Spleen (tissue), 11 donors: Measurements from ENCODE around the gene OR5T1. TPM values are rescaled to one million over a fixed set of nuclear protein-coding genes. Genes with fewer than 3 reads are reported as not detected.

Experiments
- DNase-seq: peaks from one replicate; pipeline ENCODE4 v3.0.0-alpha.2; 2020
- H3K27ac ChIP-seq, 8 donors: fragments of 200-600 bp; sonication (generic) in 7 of 8; 1 replicate in 4 of 8; 2 replicates in 4 of 8; pipeline versions ENCODE4 v1.5.0 to v1.8.0; 2016 to 2021; ENCODE audit warnings: inconsistent platforms in 4 of 8, mild to moderate bottlenecking in 4 of 8, moderate library complexity in 1 of 8
- H3K27me3 ChIP-seq, 7 donors: fragments of 200-600 bp; sonication (generic) in 6 of 7; replicated peaks in 1 of 7; 1 replicate in 4 of 7; 2 replicates in 3 of 7; pipeline versions ENCODE4 v1.5.0 to v1.8.0; 2016 to 2021; ENCODE audit warnings: inconsistent platforms in 3 of 7, mild to moderate bottlenecking in 1 of 7
- H3K36me3 ChIP-seq, 6 donors: fragments of 200-600 bp; sonication (generic) in 5 of 6; 1 replicate in 4 of 6; 2 replicates in 2 of 6; pipeline versions ENCODE4 v1.5.0 to v1.8.0; 2016 to 2021; ENCODE audit warnings: inconsistent platforms in 2 of 6
- H3K4me1 ChIP-seq, 6 donors: fragments of 200-600 bp; sonication (generic) in 5 of 6; 1 replicate in 3 of 6; 2 replicates in 3 of 6; pipeline versions ENCODE4 v1.5.0 to v1.8.0; 2016 to 2021; ENCODE audit warnings: inconsistent platforms in 3 of 6
- H3K4me3 ChIP-seq, 8 donors: fragments of 200-600 bp; sonication (generic) in 7 of 8; 1 replicate in 4 of 8; 2 replicates in 4 of 8; pipeline versions ENCODE4 v1.5.0 to v1.8.0; 2016 to 2021; ENCODE audit warnings: inconsistent platforms in 4 of 8, mild to moderate bottlenecking in 4 of 8, moderate library complexity in 2 of 8
- H3K9me3 ChIP-seq, 8 donors: fragments of 200-600 bp; sonication (generic) in 7 of 8; 1 replicate in 4 of 8; 2 replicates in 4 of 8; pipeline versions ENCODE4 v1.5.0 to v1.8.0; 2016 to 2021; ENCODE audit warnings: inconsistent platforms in 4 of 8
- CTCF ChIP-seq, 11 experiments: fragments of 200-600 bp in 7 of 11; fragments of 450-650 bp in 4 of 11; sonication (generic) in 4 of 11; IDR thresholded peaks in 8 of 11; conservative IDR thresholded peaks in 3 of 11; 1 replicate in 7 of 11; 2 replicates in 4 of 11; pipeline versions ENCODE4 v1.4.0 to v1.8.0; 2016 to 2021; ENCODE audit warnings: antibody characterized with exemption in 11 of 11, inconsistent platforms in 4 of 11, mild to moderate bottlenecking in 1 of 11
- POLR2A ChIP-seq, 3 donors: fragments of 450-650 bp; IDR thresholded peaks; one replicate each; pipeline ENCODE4 v1.5.1; 2017; ENCODE audit warnings: antibody characterized with exemption in 3 of 3, mild to moderate bottlenecking in 1 of 3
- POLR2AphosphoS5 ChIP-seq, 3 donors: sonication (generic); formaldehyde crosslinking; IDR thresholded peaks; one replicate each; pipeline ENCODE4 v1.5.1; 2017; ENCODE audit warnings: antibody characterized with exemption in 3 of 3
- WGBS, 5 donors: extraction: QIAGEN DNeasy Blood & Tissue Kit in 3 of 5; methylation state at CpG; one replicate each; pipeline versions ENCODE4 v1.1.5 to v1.1.7; 2013 to 2018; 5-methylcytosine and 5-hydroxymethylcytosine counted together
- intact Hi-C: fragments of 100-400 bp; cut with DNase I; formaldehyde crosslinking; loops from one replicate; pipeline ENCODE4 v1.15.0; 2023; ENCODE audit warnings: low total_unique reads
- polyA plus RNA-seq, 3 donors: library from polyadenylated mRNA; stranded (reverse); fragments of 200-250 nt; gene quantifications; one replicate each; pipeline ENCODE4 v1.2.1, GENCODE V29; 2013
- total RNA-seq, 7 donors: library from RNA; depleted of rRNA in 3 of 7; stranded (reverse); fragments of >200 nt in 3 of 7; fragmentation: NEBNext Ultra II Directional in 4 of 7; extraction: Animal tissue kit (Norgen Biotek cat#: 25700) in 4 of 7; gene quantifications; one replicate each; pipeline versions ENCODE4 v1.1.0 to v1.2.1, GENCODE V29; 2016 to 2021
- donor health status: healthy with polysubstance abuse.
- donor health status: DM: no; HTN: no; CAD: no; lungs with moderate emphysema.
- donor health status: DM: no; HTN: no; CAD: no.
- donor health status: Bipolar disorder and iron deficiency.
- donor health status: healthy.
- donor health status: DM: no; HTN: no; CAD: no.
- donor health status: DM: yes; HTN: yes; CAD: no.

OR5T1 gene
- total and polyA plus RNA-seq, 10 donors: not detected

- 50 to 75% (median 68%) methylated on average over 2 of the region's 2 CpGs for WGBS, 5 donors
- no peaks in the 10 kb centered on the region for H3K27me3 ChIP-seq
- no peaks in the 10 kb centered on the region for H3K36me3 ChIP-seq
- TF ChIP-seq CTCF (IDR thresholded peaks at IDR 0.05 in 8 of 11, conservative IDR thresholded peaks at IDR 0.05 in 3 of 11) (no peak), POLR2A (IDR thresholded peaks at IDR 0.05) (no peak), POLR2AphosphoS5 (IDR thresholded peaks at IDR 0.05) (no peak)
- no peak within 1 kb of the TSS for H3K4me3 ChIP-seq
- H3K4me1 ChIP-seq: no peaks in the 10 kb centered on the region
- H3K27ac ChIP-seq: no peak within 1 kb of the TSS
- DNase-seq: no peak
- intact Hi-C loops: no loop called here
- peaks cover 0 to 19% (median 5%) of the 10 kb centered on the region in 8 donors for H3K9me3 ChIP-seq
Observed at GRCh38 chr11:56292154-56292553, 18.2 kb downstream of the OR5T1 start, which contains the start of gene OR8H1. Gene OR8H1, minus strand, starts transcription at chr11:56292254. Its CDS starts 1,192 bp downstream, at chr11:56291062.

- Histone ChIP-seq H3K4me3 (no peak overlapping the region), H3K27me3 (no peaks in the 10 kb centered on the region), H3K27ac (no peak overlapping the region), H3K36me3 (no peaks in the 10 kb centered on the region), H3K9me3 (peaks cover 0 to 19% (median 0%) of the 10 kb centered on the region in 8 donors), H3K4me1 (no peaks in the 10 kb centered on the region)
- WGBS, 5 donors: 83 to 90% (median 85%) methylated on average over 4 of the region's 4 CpGs
- intact Hi-C loops: no loop called here
- DNase-seq: no peak
- no peak for TF ChIP-seq CTCF (IDR thresholded peaks at IDR 0.05 in 8 of 11, conservative IDR thresholded peaks at IDR 0.05 in 3 of 11)
- TF ChIP-seq POLR2A (IDR thresholded peaks at IDR 0.05): no peak
- TF ChIP-seq POLR2AphosphoS5 (IDR thresholded peaks at IDR 0.05): no peak
Observed at GRCh38 chr11:56296898-56297297, 22.9 kb downstream of the OR5T1 start.

- Histone ChIP-seq H3K4me1 (no peaks in the 10 kb centered on the region), H3K36me3 (no peaks in the 10 kb centered on the region), H3K27ac (no peak overlapping the region), H3K27me3 (no peaks in the 10 kb centered on the region), H3K9me3 (peaks cover 0 to 54% (median 30%) of the 10 kb centered on the region in 8 donors), H3K4me3 (no peak overlapping the region)
- no peak for DNase-seq
- TF ChIP-seq POLR2AphosphoS5 (IDR thresholded peaks at IDR 0.05) (no peak), CTCF (IDR thresholded peaks at IDR 0.05 in 8 of 11, conservative IDR thresholded peaks at IDR 0.05 in 3 of 11) (no peak), POLR2A (IDR thresholded peaks at IDR 0.05) (no peak)
- WGBS, 5 donors: 76 to 96% (median 90%) methylated on average over 3 of the region's 3 CpGs
- intact Hi-C loops: no loop called here
Observed at GRCh38 chr11:56307836-56308235, 33.9 kb downstream of the OR5T1 start.

DNA sequence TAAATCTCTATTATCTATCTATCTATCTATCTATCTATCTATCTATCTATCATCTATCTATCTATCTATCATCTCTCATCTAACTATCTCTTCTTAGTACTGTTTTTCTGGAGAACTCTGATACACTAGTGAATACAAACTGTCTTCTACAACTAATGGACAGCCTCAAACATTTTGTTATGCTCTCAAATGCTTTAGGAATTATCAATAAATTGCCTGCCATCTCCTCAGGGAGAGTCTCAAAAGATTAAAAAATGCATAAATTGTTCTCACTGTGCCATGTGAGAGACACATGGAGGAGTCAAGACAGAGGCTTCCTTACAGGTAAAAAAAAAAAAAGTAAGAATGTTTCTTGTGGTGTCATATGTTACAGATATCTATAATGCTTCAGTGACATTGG lies 40.9 kb downstream of the OR5T1 start, which contains the start of gene OR8K3:
Gene OR8K3, plus strand, starts transcription at position 301 of the 400 bp plus-strand sequence. CDS start 3,163 bp downstream, outside the sequence.
- H3K4me1 ChIP-seq: no peaks in the 10 kb centered on the region
- DNase-seq: no peak
- intact Hi-C loops: no loop called here
- H3K27me3 ChIP-seq: no peaks in the 10 kb centered on the region
- no peak within 1 kb of the TSS for H3K27ac ChIP-seq
- H3K4me3 ChIP-seq: no peak within 1 kb of the TSS
- peaks cover 0 to 23% (median 0%) of the 10 kb centered on the region in 8 donors for H3K9me3 ChIP-seq
- H3K36me3 ChIP-seq: no peaks in the 10 kb centered on the region
- TF ChIP-seq POLR2A (IDR thresholded peaks at IDR 0.05) (no peak), POLR2AphosphoS5 (IDR thresholded peaks at IDR 0.05) (no peak), CTCF (IDR thresholded peaks at IDR 0.05 in 8 of 11, conservative IDR thresholded peaks at IDR 0.05 in 3 of 11) (no peak)

Other genes with a start within 250 kb of the OR5T1 start
- not detected for gene OR5AS1, start 246.5 kb upstream of the OR5T1 start, total RNA-seq
- not detected for gene OR5AS1, start 246.5 kb upstream of the OR5T1 start, polyA plus RNA-seq
- not detected for gene OR8I2, start 180.8 kb upstream of the OR5T1 start, total RNA-seq
- not detected for gene OR8I2, start 180.8 kb upstream of the OR5T1 start, polyA plus RNA-seq
- not detected for gene OR8H2, start 170.5 kb upstream of the OR5T1 start, total RNA-seq
- under 1 TPM in 1 of 3 donors, not detected in 2; 0.10 TPM for gene OR8H2, start 170.5 kb upstream of the OR5T1 start, polyA plus RNA-seq
- gene OR8H3, start 151.8 kb upstream of the OR5T1 start, total RNA-seq: not detected
- not detected for gene OR8H3, start 151.8 kb upstream of the OR5T1 start, polyA plus RNA-seq
- not detected for gene OR8J3, start 134.0 kb upstream of the OR5T1 start, total RNA-seq
- not detected for gene OR8J3, start 134.0 kb upstream of the OR5T1 start, polyA plus RNA-seq
- gene OR8K5, start 113.8 kb upstream of the OR5T1 start, total RNA-seq: not detected
- not detected for gene OR8K5, start 113.8 kb upstream of the OR5T1 start, polyA plus RNA-seq
- gene OR5J2, start 97.5 kb upstream of the OR5T1 start, total RNA-seq: not detected
- gene OR5J2, start 97.5 kb upstream of the OR5T1 start, polyA plus RNA-seq: not detected
- not detected for gene OR5T2, start 39.9 kb upstream of the OR5T1 start, total RNA-seq
- gene OR5T2, start 39.9 kb upstream of the OR5T1 start, polyA plus RNA-seq: not detected
- gene OR5T3, start 21.9 kb upstream of the OR5T1 start, total RNA-seq: not detected
- not detected for gene OR5T3, start 21.9 kb upstream of the OR5T1 start, polyA plus RNA-seq
- gene OR8H1, start 18.1 kb downstream of the OR5T1 start, total RNA-seq: not detected
- not detected for gene OR8H1, start 18.1 kb downstream of the OR5T1 start, polyA plus RNA-seq
- gene OR8K3, start 41.0 kb downstream of the OR5T1 start, total RNA-seq: not detected
- gene OR8K3, start 41.0 kb downstream of the OR5T1 start, polyA plus RNA-seq: not detected
- gene OR8K1, start 71.9 kb downstream of the OR5T1 start, total RNA-seq: not detected
- gene OR8K1, start 71.9 kb downstream of the OR5T1 start, polyA plus RNA-seq: not detected
- not detected for gene OR8J1, start 80.1 kb downstream of the OR5T1 start, total RNA-seq
- gene OR8J1, start 80.1 kb downstream of the OR5T1 start, polyA plus RNA-seq: not detected
- gene OR8U1, start 101.5 kb downstream of the OR5T1 start, total RNA-seq: not detected
- not detected for gene OR8U1, start 101.5 kb downstream of the OR5T1 start, polyA plus RNA-seq
- not detected for gene OR5AL1, start 138.5 kb downstream of the OR5T1 start, total RNA-seq
- not detected for gene OR5AL1, start 138.5 kb downstream of the OR5T1 start, polyA plus RNA-seq
- gene OR5M3, start 199.2 kb downstream of the OR5T1 start, total RNA-seq: not detected
- gene OR5M3, start 199.2 kb downstream of the OR5T1 start, polyA plus RNA-seq: not detected
- not detected for gene OR5M8, start 217.2 kb downstream of the OR5T1 start, total RNA-seq
- gene OR5M8, start 217.2 kb downstream of the OR5T1 start, polyA plus RNA-seq: not detected